ENCODE results near the gene ADGRA3. TPM values are rescaled to one million over a fixed set of nuclear protein-coding genes. Genes with fewer than 3 reads are reported as not detected.

Gene ADGRA3
- total RNA-seq, 4 donors from 2014 or later = 14.9 to 26.3 (median 20.2) TPM

GRCh38 chr4:22456291-22456690 lies 59.6 kb downstream of the ADGRA3 start:
- TF ChIP-seq CTCF (IDR thresholded peaks at IDR 0.05) = no peak
- no peak for TF ChIP-seq EP300 (IDR thresholded peaks at IDR 0.05)
- TF ChIP-seq POLR2A (IDR thresholded peaks at IDR 0.05) = no peak
- Histone ChIP-seq H3K36me3 (no peaks in the 10 kb centered on the region), H3K4me1 (no peaks in the 10 kb centered on the region), H3K27me3 (no peaks in the 10 kb centered on the region), H3K4me3 (no peak overlapping the region), H3K9me3 (no peaks in the 10 kb centered on the region), H3K27ac (no peak overlapping the region)
- DNase-seq (ENCODE audit: low spot score in 2 of 2) = no peak
- WGBS, 2 donors = 92 to 95% methylated on average over 3 of the region's 3 CpGs

- no peaks in the 10 kb centered on the region for H3K36me3 ChIP-seq
- H3K9me3 ChIP-seq = no peaks in the 10 kb centered on the region
- no peak for TF ChIP-seq POLR2A (IDR thresholded peaks at IDR 0.05)
- TF ChIP-seq CTCF (IDR thresholded peaks at IDR 0.05) = no peak
- no peak for TF ChIP-seq EP300 (IDR thresholded peaks at IDR 0.05)
- DNase-seq (ENCODE audit: low spot score in 2 of 2) = no peak
- H3K27me3 ChIP-seq = no peaks in the 10 kb centered on the region
- H3K27ac ChIP-seq = no peak overlapping the region
- H3K4me3 ChIP-seq = no peak overlapping the region
- H3K4me1 ChIP-seq = no peaks in the 10 kb centered on the region
- WGBS, 2 donors = 75 to 76% methylated on average over 3 of the region's 3 CpGs
Measured at GRCh38 chr4:22454955-22455354, 60.9 kb downstream of the ADGRA3 start.

- no peaks in the 10 kb centered on the region for H3K36me3 ChIP-seq
- DNase-seq (ENCODE audit: low spot score in 2 of 2) = no peak
- no peak overlapping the region for H3K27ac ChIP-seq
- H3K4me1 ChIP-seq = no peaks in the 10 kb centered on the region
- H3K9me3 ChIP-seq = no peaks in the 10 kb centered on the region
- TF ChIP-seq CTCF (IDR thresholded peaks at IDR 0.05) = no peak
- TF ChIP-seq POLR2A (IDR thresholded peaks at IDR 0.05) = no peak
- no peak for TF ChIP-seq EP300 (IDR thresholded peaks at IDR 0.05)
- 84 to 85% methylated on average over 3 of the region's 3 CpGs for WGBS, 2 donors
- H3K27me3 ChIP-seq = no peaks in the 10 kb centered on the region
- no peak overlapping the region for H3K4me3 ChIP-seq
Measured at GRCh38 chr4:22454216-22454838, 61.5 kb downstream of the ADGRA3 start.

GRCh38 chr4:22444813-22445212 lies 71.1 kb downstream of the ADGRA3 start:
- Histone ChIP-seq H3K27me3 (no peaks in the 10 kb centered on the region), H3K4me3 (no peak overlapping the region), H3K27ac (no peak overlapping the region), H3K36me3 (peaks cover 0 to 47% (median 0%) of the 10 kb centered on the region in 3 donors), H3K4me1 (no peaks in the 10 kb centered on the region), H3K9me3 (no peaks in the 10 kb centered on the region)
- TF ChIP-seq CTCF (IDR thresholded peaks at IDR 0.05) = no peak
- no peak for TF ChIP-seq EP300 (IDR thresholded peaks at IDR 0.05)
- no peak for TF ChIP-seq POLR2A (IDR thresholded peaks at IDR 0.05)
- 91 to 96% methylated on average over 6 of the region's 6 CpGs for WGBS, 2 donors
- DNase-seq (ENCODE audit: low spot score in 2 of 2) = no peak

GRCh38 chr4:22442956-22443355 lies 72.9 kb downstream of the ADGRA3 start:
- TF ChIP-seq CTCF (IDR thresholded peaks at IDR 0.05) (no peak), POLR2A (IDR thresholded peaks at IDR 0.05) (no peak), EP300 (IDR thresholded peaks at IDR 0.05) (no peak)
- H3K27ac ChIP-seq = no peak overlapping the region
- no peak overlapping the region for H3K4me3 ChIP-seq
- DNase-seq (ENCODE audit: low spot score in 2 of 2) = no peak
- H3K36me3 ChIP-seq = peaks cover 0 to 36% (median 0%) of the 10 kb centered on the region in 3 donors
- WGBS, 2 donors = 87 to 88% methylated on average over 2 of the region's 2 CpGs
- no peaks in the 10 kb centered on the region for H3K4me1 ChIP-seq
- no peaks in the 10 kb centered on the region for H3K27me3 ChIP-seq
- no peaks in the 10 kb centered on the region for H3K9me3 ChIP-seq

Measured in tibial nerve (tissue), 4 donors.